T-helper 1 cell (primary cell): ENCODE results near the gene FIP1L1.

Experiments used
- DNase-seq, 5 donors: peaks; one replicate each; pipeline ENCODE4 v3.0.0-alpha.2; 2012 to 2020

FIP1L1 gene

DNA sequence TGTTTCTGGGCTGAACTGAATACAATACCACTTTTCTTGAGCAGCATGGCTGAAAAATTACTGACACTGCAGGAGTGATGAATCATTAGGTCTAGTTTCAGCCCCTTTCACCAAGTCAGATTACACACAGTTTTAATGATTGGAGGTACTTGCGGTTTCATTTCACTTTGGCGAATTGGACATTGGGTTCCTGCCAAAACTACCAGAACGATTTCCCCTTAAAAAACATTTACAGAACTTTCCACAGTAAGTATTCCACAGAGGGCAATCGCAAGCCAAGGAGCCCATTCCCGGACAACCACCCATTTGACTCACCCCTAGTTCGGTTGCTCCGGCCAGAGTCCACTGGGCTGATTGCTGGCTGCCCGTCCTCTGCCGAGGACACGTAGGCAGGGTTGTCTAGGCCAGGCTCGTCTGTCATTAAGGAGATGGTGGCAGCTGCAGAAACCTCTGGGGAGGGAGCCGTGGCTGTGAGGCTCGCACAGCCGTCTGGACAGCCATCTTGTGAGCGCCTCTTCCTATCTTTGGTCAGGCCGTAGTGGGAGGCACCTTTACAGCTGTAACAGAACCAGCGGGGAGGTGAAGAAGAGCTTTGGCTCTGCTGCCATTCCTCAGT, 130.3 kb downstream of the FIP1L1 start:
- no peak for DNase-seq

DNA sequence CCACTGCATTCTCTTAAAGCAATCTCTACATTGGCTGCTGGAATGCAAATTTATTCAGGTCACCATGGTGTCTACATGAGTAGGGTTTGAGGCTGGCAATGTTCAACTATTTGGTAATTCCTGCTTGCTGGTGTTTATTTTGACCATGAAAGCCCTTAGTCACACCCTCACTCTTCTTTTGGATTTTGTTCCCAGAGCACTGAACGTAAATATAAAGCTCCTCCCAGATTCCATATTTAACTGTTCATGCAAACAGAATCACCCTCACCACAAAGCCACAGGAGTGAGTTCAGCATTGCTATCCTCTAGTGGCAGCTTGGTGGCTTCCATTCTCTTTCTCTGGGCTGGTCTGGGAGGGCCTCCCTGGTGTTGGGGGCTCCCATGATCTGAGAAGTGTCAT, 131.0 kb downstream of the FIP1L1 start:
- DNase-seq, result no peak

DNA sequence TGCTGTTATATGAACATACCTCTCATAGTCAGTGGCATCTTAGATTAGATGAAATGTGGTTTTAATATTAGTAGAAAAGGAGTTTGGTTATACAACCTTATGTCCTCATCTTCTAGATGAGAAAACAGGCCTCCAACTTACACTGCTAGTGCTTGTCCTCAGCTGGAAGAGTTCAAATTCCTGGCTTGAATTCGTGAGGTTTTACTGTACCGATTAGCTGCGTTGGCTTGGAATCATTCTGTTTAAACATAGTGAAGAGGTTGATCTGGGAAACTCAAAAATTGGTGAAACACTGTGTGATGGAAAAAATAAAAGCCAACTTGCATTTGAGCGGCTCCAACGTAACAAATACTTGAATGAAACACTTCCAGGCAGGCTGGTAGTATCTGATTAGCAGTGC, 132.9 kb downstream of the FIP1L1 start:
- no peak for DNase-seq
